DMS153 (cell line): ENCODE measurements around the gene UBE2J2.

Experiments used
- DNase-seq: peaks from one replicate; lab custom pipeline; 2025; lab: John Stamatoyannopoulos, UW

UBE2J2 gene

GRCh38 chr1:1280782-1281481, 7.3 kb upstream of the UBE2J2 start:
- DNase-seq: no peak

DNA sequence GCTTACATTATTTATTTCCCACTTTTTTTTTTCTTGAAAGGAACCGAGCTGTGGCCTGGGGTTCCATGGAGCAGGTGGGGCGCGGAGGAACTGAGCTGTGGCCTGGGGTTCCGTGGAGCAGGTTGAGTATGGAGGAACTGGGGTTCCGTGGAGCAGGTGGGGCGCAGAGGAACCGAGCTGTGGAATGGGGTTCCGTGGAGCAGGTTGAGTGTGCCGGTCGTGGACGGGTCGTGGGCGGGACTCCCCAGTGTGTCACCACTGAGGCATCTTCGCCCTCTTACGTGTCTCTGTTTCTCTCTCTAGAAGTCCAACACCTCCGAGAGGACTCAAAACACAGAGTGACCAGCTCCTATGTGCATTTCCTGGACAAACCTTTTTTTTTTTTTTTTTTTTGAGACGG, 5.4 kb upstream of the UBE2J2 start:
- DNase-seq: no peak

GRCh38 chr1:1278620-1279019, 5.0 kb upstream of the UBE2J2 start:
- DNase-seq: no peak

DNA sequence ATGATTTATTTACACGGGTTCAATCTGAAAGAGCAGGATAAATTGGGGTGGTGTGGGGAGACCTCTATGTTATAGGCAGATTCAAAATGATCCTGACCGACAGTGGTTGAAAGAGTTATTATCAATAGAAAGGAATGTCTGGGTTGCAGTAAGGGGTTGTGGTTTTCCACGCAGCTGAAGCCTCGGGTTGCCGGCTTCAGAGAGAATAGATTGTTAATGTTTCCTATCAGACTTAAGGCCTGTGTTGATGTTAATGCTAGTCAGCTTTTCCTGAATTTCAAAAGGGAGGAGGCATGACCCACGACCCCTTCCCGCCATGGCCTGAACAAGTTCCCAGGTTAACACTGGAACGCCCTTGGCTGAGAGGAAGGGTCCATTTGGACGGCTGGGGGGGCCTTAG, 2.2 kb upstream of the UBE2J2 start:
- no peak for DNase-seq

DNA sequence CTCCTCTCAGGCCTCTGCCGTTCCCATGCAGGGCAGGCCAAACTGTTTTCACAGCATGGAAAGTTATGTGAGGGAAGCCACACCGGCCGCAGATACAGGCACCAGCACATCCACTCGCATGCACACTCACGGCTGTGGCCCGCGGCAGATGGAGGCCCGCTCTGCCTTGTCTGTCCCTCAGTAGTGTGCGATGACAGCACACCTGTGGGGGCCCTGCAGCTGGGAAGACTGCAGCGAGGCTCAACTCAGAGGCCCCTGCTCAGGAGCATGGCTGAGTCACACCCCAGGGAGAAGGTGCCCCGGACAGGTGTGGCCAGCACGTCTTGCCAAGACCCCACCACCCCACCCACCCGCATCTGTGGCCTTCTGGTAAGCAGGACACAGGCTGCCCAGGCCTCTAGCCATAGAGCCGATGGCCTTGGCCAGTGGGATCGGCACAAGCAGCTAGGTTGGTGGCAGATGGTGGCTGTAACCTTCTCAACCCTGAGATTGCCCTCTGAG, 1.3 kb upstream of the UBE2J2 start:
- no peak for DNase-seq

- no peak for DNase-seq
These were observed 761 bp upstream of the UBE2J2 start for GRCh38 chr1:1274299-1274930.

DNA sequence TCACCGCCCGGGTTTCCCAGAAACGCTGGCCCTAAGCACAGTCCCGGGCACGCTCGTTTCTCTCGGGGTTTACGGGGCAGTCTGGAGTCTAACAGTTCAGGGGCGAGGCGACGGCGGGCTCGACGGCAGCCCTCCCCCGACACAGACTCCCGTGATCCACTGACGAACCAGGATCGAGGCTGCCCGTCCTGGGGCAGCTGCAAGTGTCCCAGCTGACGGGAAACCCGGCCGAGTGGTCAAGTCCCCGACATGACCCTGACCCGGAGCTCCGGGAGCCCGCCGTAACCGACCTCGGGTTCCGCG, 494 bp downstream of the UBE2J2 start:
- DNase-seq: no peak

- DNase-seq: no peak
These were observed 1.1 kb downstream of the UBE2J2 start for GRCh38 chr1:1272341-1273208.

DNA sequence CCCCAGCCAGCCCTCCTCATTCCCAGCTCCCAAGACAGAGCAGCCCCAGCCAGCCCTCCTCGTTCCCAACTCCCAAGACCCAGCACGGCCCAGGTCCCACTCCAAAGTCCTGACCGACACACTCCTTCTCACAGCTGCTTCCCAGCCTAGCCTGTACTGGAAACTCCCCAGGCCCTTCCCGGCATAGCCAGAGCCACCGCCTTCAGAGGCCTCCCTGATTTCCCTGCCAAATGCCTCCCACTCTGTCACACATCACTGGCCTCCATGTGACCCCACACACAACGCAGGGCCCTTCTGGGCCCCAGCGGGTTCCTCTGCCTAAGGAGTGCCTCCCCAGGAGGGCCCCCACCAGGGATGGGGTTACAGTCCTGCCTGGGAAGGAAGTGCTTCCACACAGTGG, 2.8 kb downstream of the UBE2J2 start:
- DNase-seq: no peak

GRCh38 chr1:1268284-1268682, 5.4 kb downstream of the UBE2J2 start:
- DNase-seq: no peak

DNA sequence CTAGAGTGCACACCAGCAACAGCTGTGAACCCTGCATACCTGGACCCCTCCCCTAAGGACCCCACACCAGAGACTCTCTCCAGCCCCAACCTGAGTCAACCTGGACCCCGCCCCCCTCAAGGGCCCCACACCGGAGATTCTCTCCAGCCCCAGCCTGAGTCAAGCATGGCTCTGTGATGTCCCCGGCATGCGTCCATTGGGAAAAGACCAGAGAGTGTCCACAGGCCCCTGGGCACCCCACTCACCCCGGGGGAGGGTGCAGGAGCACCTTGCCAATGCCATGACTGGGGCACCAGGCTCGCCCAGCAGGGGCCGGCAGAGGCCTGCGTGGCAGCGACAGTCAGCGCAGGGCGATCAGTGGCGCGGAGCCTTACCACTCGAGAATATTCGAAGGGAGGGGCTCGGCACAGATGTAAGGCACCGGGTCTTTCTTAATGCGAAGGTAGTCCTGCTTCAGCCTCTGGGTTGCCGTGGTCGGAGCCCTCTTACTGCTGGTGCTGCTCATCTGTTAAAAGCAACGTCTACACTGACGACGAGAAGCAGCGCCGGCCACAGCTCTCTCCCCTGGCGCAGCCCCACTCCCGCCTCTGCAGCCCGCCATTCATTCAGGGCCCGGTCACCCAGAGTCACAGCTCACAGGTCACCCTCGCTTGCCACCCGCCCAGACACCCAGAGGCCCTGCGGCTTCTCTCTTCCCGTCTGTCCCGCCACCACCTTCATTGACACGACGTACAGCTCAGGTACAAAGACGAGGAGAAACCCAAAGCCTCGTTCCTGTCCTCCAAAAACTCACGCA, 6.0 kb downstream of the UBE2J2 start:
- DNase-seq: no peak

- DNase-seq: no peak
These were observed 8.8 kb downstream of the UBE2J2 start for GRCh38 chr1:1264868-1265272.

DNA sequence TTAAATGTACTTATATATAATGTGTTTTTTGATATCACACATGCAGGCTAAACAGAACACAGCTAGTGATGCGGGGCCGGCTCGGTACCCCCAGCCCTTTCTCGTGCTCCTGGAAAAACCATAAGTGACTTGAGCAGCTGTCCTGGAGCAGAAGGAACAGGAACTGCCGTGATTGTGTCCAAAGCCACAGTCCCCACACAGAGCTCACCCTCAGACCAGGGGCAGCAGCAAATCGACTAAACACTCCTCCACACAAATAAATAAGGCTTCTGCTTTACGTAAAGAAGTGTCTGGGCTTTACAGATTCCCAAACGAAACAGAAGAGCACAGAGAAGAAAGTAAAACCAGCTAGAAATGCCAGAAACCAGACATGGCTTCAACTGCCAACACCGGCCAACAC, 9.6 kb downstream of the UBE2J2 start:
- no peak for DNase-seq

DNA sequence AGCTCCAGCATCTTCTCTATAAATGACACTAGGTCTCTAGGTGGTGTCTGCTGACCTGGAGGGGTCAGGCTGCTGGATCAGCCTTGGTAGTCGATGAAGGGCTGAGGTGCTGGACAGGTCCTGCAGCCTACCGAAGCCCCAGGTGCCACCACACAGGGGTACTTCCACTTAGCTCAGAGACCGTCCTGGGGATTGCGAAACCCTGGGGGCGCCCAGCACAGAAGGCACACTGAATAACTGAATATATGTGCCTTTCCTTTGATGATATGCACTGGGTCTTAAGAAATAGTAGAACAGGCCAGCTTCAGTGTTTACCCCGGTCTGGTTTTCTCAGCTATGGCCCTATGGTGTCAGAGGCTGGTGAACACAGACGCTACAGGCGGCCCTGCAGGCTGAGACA, 10.9 kb downstream of the UBE2J2 start:
- DNase-seq: no peak

GRCh38 chr1:1262071-1262470, 11.6 kb downstream of the UBE2J2 start:
- DNase-seq: no peak

DNA sequence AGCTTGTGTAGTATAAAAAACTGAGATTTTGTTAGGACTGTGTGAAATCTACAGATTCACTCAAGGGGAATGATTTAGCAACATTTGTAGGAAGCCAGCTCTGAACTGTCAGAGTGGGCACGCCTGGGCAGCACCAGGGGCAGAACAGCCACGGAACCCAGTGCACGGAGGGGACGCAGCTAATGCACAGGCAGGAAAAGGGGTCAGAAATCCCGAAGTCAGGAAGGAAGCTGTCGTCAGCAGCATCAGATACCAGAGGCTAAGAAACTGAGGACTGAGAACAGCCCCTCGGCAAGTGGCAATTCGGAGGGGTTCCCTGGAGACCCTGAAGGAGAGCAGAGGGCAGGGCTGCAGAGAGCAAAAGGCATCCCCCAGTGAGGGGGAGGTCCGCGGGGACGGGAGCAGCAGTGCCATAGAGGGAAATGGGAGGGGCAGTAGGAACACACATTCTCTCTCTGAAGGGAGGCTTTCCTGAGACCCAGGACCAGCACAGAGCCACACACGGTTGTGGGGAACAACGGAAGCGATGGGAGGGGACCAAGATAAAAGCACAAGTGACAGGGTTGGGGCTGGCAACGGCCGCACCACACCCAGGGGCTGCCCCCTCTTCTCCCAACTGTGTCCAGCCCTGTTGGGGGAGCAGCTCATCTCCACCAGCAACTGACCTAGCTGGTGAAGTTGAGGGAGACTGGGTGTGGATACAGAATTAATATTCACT, 12.7 kb downstream of the UBE2J2 start:
- DNase-seq: no peak

- DNase-seq: peak; percentile 89
These were observed 13.6 kb downstream of the UBE2J2 start for GRCh38 chr1:1259951-1260600.

- no peak for DNase-seq
These were observed 14.1 kb downstream of the UBE2J2 start for GRCh38 chr1:1259540-1259939.

GRCh38 chr1:1259119-1259488, 14.6 kb downstream of the UBE2J2 start:
- DNase-seq: no peak

DNA sequence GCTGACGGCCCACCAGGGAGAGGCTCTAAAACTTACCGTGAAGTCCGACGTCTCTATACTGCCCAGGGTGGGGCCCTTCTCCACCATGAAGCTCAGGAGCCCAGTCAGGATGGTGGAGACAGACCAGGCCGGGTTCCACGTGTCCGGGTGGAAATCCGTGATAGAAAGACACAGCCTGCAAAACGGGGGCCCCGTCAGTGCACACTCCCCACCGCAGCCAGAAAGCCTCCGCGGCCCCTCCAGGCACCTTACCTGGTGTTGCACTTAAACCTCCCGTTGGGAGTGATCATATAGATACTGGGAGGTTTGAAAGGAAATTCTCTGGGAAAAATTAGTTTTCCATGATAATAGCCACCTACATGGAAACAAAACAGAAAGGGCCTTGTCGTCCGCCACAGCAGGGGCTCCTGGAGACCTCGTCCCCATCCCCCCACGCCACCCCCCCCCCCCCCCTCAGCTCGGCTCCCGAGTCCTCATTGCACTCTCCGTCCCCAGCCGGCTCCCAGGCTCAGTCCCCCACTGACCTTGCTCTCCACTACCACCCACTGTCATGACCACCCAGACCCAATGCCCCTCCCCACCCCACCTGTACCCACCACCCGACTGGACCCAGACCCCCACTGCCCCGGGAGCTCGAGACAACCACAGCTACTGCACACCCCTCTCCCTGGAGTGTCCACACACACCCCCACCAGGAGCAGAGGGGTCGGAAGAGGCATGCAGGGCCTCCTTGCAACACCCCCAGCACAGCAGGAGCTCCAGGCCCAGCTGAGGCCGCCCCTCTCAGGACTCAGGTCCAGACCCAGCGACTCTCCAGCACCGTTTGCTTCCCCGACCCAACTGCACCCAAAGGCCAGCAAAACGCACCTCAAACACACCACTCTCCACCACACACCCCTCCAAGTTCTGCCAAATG, 16.4 kb downstream of the UBE2J2 start:
- no peak for DNase-seq
